ENCODE data around the gene NUTF2.
"Not testable (repeated sequence)": the region's sequence is repeated elsewhere in the genome, so short reads cannot be mapped to it uniquely, and the experiment has no call there.

NUTF2 gene

GRCh38 chr16:67914758-67915495 lies 68.2 kb downstream of the NUTF2 start:
- TF ChIP-seq CTCF (IDR thresholded peaks at IDR 0.05; ENCODE audit: extremely low read depth, insufficient read depth, missing control alignments) = no peak
- DNase-seq (ENCODE audit: low spot score) = no peak
- in situ Hi-C loops (cut with MboI; ENCODE audit: low pct_unique_long_range_greater_than_20kb, low sequenced_read_pairs, unreplicated experiment) = loop anchor here (25.0 kb wide), 1 partner anchor 378 kb away; the partner anchor contains the start of gene RIPOR1

GRCh38 chr16:67915496-67915769 lies 68.7 kb downstream of the NUTF2 start:
- in situ Hi-C loops (cut with MboI; ENCODE audit: low pct_unique_long_range_greater_than_20kb, low sequenced_read_pairs, unreplicated experiment) = loop anchor here (25.0 kb wide), 1 partner anchor 378 kb away; the partner anchor contains the start of gene RIPOR1
- DNase-seq (ENCODE audit: low spot score) = not testable (repeated sequence)

GRCh38 chr16:67915831-67916723 lies 69.3 kb downstream of the NUTF2 start:
- TF ChIP-seq CTCF (IDR thresholded peaks at IDR 0.05; ENCODE audit: extremely low read depth, insufficient read depth, missing control alignments) = no peak
- in situ Hi-C loops (cut with MboI; ENCODE audit: low pct_unique_long_range_greater_than_20kb, low sequenced_read_pairs, unreplicated experiment) = loop anchor here (25.0 kb wide), 1 partner anchor 379 kb away; the partner anchor contains the start of gene RIPOR1
- no peak for DNase-seq (ENCODE audit: low spot score)

- in situ Hi-C loops (cut with MboI; ENCODE audit: low pct_unique_long_range_greater_than_20kb, low sequenced_read_pairs, unreplicated experiment) = loop anchor here (25.0 kb wide), 1 partner anchor 380 kb away; the partner anchor contains the start of gene RIPOR1
Measured at GRCh38 chr16:67917140-67917851, 70.6 kb downstream of the NUTF2 start.

GRCh38 chr16:67917852-67918236 lies 71.1 kb downstream of the NUTF2 start:
- in situ Hi-C loops (cut with MboI; ENCODE audit: low pct_unique_long_range_greater_than_20kb, low sequenced_read_pairs, unreplicated experiment) = loop anchor here (25.0 kb wide), 1 partner anchor 381 kb away; the partner anchor contains the start of gene RIPOR1
- TF ChIP-seq CTCF (IDR thresholded peaks at IDR 0.05; ENCODE audit: extremely low read depth, insufficient read depth, missing control alignments) = no peak
- no peak for DNase-seq (ENCODE audit: low spot score)

More at GRCh38 chr16:67917140-67917851, 70.6 kb downstream of the NUTF2 start:
- DNase-seq (ENCODE audit: low spot score) = no peak
- TF ChIP-seq CTCF (IDR thresholded peaks at IDR 0.05; ENCODE audit: extremely low read depth, insufficient read depth, missing control alignments) = no peak

- TF ChIP-seq CTCF (IDR thresholded peaks at IDR 0.05; ENCODE audit: extremely low read depth, insufficient read depth, missing control alignments) = peak; percentile 9
- DNase-seq (ENCODE audit: low spot score) = no peak
- in situ Hi-C loops (cut with MboI; ENCODE audit: low pct_unique_long_range_greater_than_20kb, low sequenced_read_pairs, unreplicated experiment) = loop anchor here (10.0 to 25.0 kb wide), 2 partner anchors 235 to 382 kb away; partner anchors contain the start of gene RIPOR1
Measured at GRCh38 chr16:67919622-67920221, 73.0 kb downstream of the NUTF2 start.

Data from GM13977 (cell line).